Sciatic nerve (tissue), 2 donors: ENCODE measurements around the gene POU3F3. TPM values are rescaled to one million over a fixed set of nuclear protein-coding genes. Genes with fewer than 3 reads are reported as not detected.

Experiments used
- ATAC-seq: fragments of 200-7000 bp; cut with Tn5 transposase; one replicate; pipeline ENCODE4 v1.9.1; 2020; ENCODE audit warnings: mild to moderate bottlenecking, moderate library complexity
- DNase-seq: peaks from one replicate; pipeline ENCODE4 v3.0.0-alpha.2; 2020; ENCODE audit warnings: low spot score
- intact Hi-C: fragments of 100-400 bp; cut with DNase I; formaldehyde crosslinking; loops from one replicate; pipeline ENCODE4 v1.14.2; 2022
- total RNA-seq: library from RNA; stranded (reverse); fragmentation: NEBNext Ultra II Directional; extraction: Animal tissue kit (Norgen Biotek cat#: 25700); gene quantifications from one replicate; pipeline ENCODE4 v1.2.1, GENCODE V29; 2021
- donor health status: DM: no; HTN: no; CAD: no.
- donor health status: DM: no; HTN: no; CAD: no.

POU3F3 gene
- total RNA-seq, 1 donor from 2014 or later: not detected

DNA sequence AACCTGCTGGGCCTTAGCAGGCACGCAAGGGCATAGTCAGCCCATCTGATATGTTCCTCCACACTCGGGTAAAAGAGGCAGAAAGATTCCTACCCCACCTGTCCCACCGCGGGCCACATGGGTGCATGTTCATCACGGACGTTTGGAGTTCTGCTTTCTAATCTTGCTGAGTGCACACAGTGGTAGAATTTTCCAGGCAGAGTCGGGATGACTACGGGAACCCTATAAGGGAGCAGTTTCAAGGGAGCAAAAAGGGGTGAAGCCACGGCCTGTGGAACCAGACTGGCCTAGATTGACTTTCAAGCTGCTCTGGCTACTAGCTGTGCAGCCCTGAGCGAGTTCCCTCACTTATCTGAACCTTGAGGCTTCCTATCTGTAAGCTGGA lies 36.8 kb downstream of the POU3F3 start:
- ATAC-seq (no peak), DNase-seq (no peak)
- intact Hi-C loops: no loop called here

DNA sequence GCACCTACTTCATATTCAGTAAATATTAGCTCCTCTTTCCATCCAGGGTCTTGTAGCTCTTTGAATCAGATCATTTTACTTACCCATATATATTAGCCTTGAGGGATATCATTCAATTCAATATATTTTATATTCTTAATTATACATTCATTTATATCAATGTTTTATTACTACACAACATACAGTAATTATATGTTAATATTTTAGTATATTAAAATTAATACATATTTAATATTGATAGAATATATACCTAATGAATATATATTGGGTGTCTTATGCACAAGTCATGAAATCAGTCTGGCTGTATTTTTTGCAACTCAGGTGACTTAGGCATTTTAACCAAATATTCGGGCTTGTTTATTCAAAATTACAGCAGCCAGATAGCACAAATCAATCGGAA lies 37.2 kb downstream of the POU3F3 start:
- intact Hi-C loops: no loop called here

DNA sequence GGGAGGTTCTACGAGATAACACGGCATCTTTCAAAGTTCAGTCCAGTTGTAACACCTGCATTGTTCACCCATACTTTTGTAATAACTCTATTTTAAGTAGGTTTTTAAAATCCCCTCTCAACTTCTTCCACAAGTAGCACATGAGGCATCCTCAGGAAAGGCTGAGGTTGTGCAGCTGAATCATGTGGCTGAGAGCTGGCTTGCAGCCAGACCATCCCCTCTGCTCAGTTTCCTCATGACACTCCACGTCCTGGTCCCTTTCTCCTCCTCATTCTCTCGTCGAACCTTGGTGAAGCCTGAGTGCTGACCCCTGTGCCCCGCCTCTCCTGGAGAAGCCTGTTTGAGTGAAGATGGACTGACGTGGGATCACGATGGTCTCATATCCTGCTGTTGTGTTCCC lies 42.5 kb downstream of the POU3F3 start:
- intact Hi-C loops: no loop called here
- no peak for DNase-seq
- ATAC-seq: no peak

More for the DNA sequence above, 37.2 kb downstream of the POU3F3 start:
- ATAC-seq (no peak), DNase-seq (no peak)

- no peak for ATAC-seq
- intact Hi-C loops: no loop called here
Measured at GRCh38 chr2:104897515-104898184, 43.7 kb downstream of the POU3F3 start.

GRCh38 chr2:104900608-104901007 lies 46.7 kb downstream of the POU3F3 start:
- intact Hi-C loops: no loop called here
- no peak for DNase-seq
- no peak for ATAC-seq

More at GRCh38 chr2:104897515-104898184, 43.7 kb downstream of the POU3F3 start:
- no peak for DNase-seq

- ATAC-seq (no peak), DNase-seq (no peak)
- intact Hi-C loops: no loop called here
Measured at GRCh38 chr2:104901037-104901881, 47.3 kb downstream of the POU3F3 start.

GRCh38 chr2:104902317-104902716 lies 48.4 kb downstream of the POU3F3 start:
- intact Hi-C loops: no loop called here
- ATAC-seq (no peak), DNase-seq (no peak)

Other genes starting within 250 kb of the POU3F3 start
- gene MRPS9, start 184.0 kb downstream of the POU3F3 start, total RNA-seq: 18.2 TPM